Erythroblast (primary cell): ENCODE measurements around the gene OTUB2.

Experiments
- GATA1 ChIP-seq: IDR thresholded peaks from 2 replicates; pipeline ENCODE4 v1.6.1; 2011; ENCODE audit warnings: low read depth, mild to moderate bottlenecking, control low read depth, low read length, moderate library complexity
- POLR2A ChIP-seq: IDR thresholded peaks from 2 replicates; pipeline ENCODE4 v1.6.1; 2011; ENCODE audit warnings: mild to moderate bottlenecking, low read length

DNA sequence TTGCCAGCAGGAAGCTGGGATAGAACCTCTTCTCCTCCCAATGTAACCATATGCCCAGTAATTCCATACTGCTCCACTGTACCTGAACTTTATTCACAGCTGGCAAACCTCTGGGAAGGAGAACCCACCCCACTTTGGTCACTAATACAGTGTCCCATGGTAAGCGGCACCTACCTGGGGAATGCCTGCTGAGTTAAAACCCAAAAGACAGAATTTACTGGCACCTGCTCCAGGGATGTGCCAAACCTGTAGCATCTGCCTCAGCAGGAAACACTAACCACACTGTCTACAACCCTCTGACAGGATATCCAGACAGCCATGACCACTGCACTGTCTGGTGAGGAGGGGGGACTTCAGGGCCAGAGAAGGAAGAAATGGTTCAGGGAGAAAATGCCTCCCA is 28.3 kb downstream of the OTUB2 start:
- TF ChIP-seq POLR2A (no peak), GATA1 (no peak)
